Measurements from ENCODE around the gene ASMTL. TPM values are rescaled to one million over a fixed set of nuclear protein-coding genes. Genes with fewer than 3 reads are reported as not detected.

Gene ASMTL
- total and polyA plus RNA-seq, 3 experiments from 2014 or later, result 26.1 to 47.9 (median 26.5) TPM

DNA sequence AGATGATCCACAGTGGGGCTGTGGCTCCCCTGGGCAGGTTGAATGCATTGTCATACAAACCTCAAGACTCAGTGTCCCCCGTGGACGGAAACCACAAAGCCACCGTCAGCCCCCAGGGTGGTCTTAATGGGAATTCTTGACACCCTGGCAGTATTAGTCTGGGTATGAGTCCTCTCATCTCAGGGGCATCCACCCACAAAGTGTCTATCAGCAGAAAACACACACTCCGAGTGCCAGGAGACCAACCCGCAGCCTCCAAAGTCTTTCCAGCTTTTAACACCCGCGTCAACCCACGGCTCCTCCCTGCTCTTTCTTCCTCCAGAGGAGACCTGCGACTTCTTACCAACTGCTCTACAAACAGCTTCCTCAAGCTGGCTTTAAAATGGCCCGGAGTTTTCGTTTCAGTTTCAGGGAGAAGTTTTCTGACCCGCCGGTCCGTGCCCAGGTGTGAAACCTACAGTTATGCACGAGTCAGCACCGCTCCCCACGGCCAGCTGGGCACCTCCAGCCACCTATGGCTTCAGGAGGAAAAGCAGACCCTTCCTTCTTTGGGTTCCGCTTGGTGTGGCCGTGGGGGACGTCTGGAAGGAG lies 14.4 kb upstream of the ASMTL start:
- Histone ChIP-seq H3K4me3 (ENCODE audit: low read length) (peak overlapping the region; percentile 9), H3K27me3 (ENCODE audit: insufficient read depth, low read length, poor library complexity, severe bottlenecking) (no peaks in the 10 kb centered on the region), H3K4me1 (ENCODE audit: insufficient read depth, low read length) (peaks cover 91% of the 10 kb centered on the region), H3K9me3 (ENCODE audit: low read length) (no peaks in the 10 kb centered on the region), H3K36me3 (ENCODE audit: insufficient read depth, low read length) (peaks cover 12% of the 10 kb centered on the region), H3K27ac (ENCODE audit: low read depth, low read length) (peak overlapping the region; percentile 62)
- H3K9me3 Mint-ChIP-seq, result peaks cover 0 to 3% (median under 1%) of the 10 kb centered on the region in 5 donors
- peaks cover 81 to 92% (median 88%) of the 10 kb centered on the region in 3 donors for H3K4me1 Mint-ChIP-seq
- H3K4me3 Mint-ChIP-seq, result peak overlapping the region; percentile 64 to 91 (median 82)
- peak in 4 of 5 donors; percentile 43 to 72 (median 60) for DNase-seq
- peak overlapping the region; percentile 87 to 99 (median 99) for H3K27ac Mint-ChIP-seq
- POLR2A ChIA-PET, result no interaction called here
- H3K27me3 Mint-ChIP-seq, result peaks cover 0 to 13% of the 10 kb centered on the region in 2 donors
- CTCF ChIA-PET, result no interaction called here
- H3K36me3 Mint-ChIP-seq, result peaks cover 12 to 64% (median 19%) of the 10 kb centered on the region in 3 donors

DNA sequence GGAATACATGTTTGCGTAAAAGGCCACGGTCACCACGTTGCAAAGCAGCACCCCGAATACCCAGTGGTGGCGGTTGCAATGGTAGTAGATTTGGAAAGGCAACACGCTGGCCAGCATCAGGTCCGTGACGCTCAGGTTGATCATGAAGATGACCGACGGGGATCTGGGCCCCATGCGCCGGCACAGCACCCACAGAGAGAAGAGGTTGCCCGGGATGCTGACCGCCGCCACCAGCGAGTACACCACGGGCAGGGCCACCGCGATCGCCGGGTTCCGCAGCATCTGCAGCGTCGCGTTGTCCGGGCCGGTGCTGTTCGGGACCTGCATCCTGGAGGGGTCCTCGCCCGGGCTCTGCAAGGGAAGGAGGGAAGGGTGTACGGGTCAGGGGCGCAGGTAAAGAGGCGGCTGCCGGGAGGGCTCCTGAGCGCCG lies 13.5 kb upstream of the ASMTL start:
- Histone ChIP-seq H3K36me3 (ENCODE audit: insufficient read depth, low read length) (peaks cover 12% of the 10 kb centered on the region), H3K9me3 (ENCODE audit: low read length) (no peaks in the 10 kb centered on the region), H3K4me3 (ENCODE audit: low read length) (no peak overlapping the region), H3K27me3 (ENCODE audit: insufficient read depth, low read length, poor library complexity, severe bottlenecking) (no peaks in the 10 kb centered on the region), H3K27ac (ENCODE audit: low read depth, low read length) (no peak overlapping the region), H3K4me1 (ENCODE audit: insufficient read depth, low read length) (peaks cover 85% of the 10 kb centered on the region)
- Mint-ChIP-seq H3K4me1 (peaks cover 79 to 90% (median 86%) of the 10 kb centered on the region in 3 donors), H3K27ac (peak overlapping the region; percentile 78 to 99 (median 92)), H3K36me3 (peaks cover 10 to 57% (median 13%) of the 10 kb centered on the region in 3 donors), H3K4me3 (peak overlapping the region in 6 of 7 donors; percentile 58 to 92 (median 85)), H3K27me3 (peaks cover 0 to 13% of the 10 kb centered on the region in 2 donors), H3K9me3 (peaks cover 0 to 2% (median 0%) of the 10 kb centered on the region in 5 donors)
- ChIA-PET CTCF (no interaction called here), POLR2A (no interaction called here)
- no peak for DNase-seq

DNA sequence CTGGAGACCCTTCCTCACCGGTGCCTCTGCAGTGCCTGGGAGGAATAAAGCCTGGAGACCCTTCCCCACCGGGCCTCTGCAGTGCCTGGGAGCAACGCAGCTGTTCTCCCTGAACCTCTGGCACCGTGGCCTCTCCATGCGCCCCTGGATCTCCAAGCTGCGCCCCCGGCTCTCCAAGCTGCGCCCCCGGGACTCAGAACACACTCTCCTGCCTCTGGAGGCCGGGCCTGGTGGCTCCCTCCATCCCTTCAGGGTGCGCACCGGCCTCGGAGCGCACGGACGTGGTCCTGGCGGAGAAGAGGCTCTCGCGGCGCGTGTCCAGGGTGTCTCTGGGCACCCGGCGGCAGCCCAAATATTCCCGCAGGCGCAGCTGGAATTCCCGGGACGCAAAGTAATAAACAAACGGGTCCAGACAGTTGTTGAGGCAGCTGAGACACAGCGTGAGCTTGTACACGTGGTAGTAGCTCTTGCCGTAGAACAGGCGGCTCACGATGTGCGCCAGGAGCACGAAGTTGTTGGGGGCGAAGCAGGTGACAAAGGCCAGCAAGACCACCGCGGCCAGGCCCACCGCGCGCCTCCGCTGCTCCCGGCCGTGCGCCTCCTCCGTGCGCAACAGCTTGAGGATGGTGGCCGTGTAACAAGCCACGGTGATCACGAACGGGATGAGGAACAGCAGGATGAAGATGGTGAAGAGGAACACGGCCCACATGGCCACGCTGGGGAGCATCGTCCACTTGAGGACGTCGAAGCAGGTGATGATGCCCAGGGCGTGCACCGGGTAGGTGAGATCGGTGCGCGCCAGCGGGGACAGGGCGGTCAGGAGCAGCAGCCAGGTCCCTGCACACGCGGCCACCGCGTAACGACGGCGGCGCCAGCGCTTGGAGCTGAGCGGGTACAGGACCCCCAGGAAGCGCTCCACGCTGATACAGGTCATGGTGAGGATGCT lies 12.8 kb upstream of the ASMTL start:
- CTCF ChIA-PET, result no interaction called here
- Histone ChIP-seq H3K4me3 (ENCODE audit: low read length) (peak overlapping the region; percentile 31), H3K27ac (ENCODE audit: low read depth, low read length) (peak overlapping the region; percentile 53), H3K9me3 (ENCODE audit: low read length) (no peaks in the 10 kb centered on the region), H3K36me3 (ENCODE audit: insufficient read depth, low read length) (peaks cover 12% of the 10 kb centered on the region), H3K27me3 (ENCODE audit: insufficient read depth, low read length, poor library complexity, severe bottlenecking) (no peaks in the 10 kb centered on the region), H3K4me1 (ENCODE audit: insufficient read depth, low read length) (peaks cover 78% of the 10 kb centered on the region)
- POLR2A ChIA-PET, result no interaction called here
- H3K4me3 Mint-ChIP-seq, result peak overlapping the region; percentile 83 to 92 (median 86)
- peaks cover 0 to 13% of the 10 kb centered on the region in 2 donors for H3K27me3 Mint-ChIP-seq
- peaks cover 10 to 57% (median 13%) of the 10 kb centered on the region in 3 donors for H3K36me3 Mint-ChIP-seq
- H3K9me3 Mint-ChIP-seq, result peaks cover 0 to 2% (median 0%) of the 10 kb centered on the region in 5 donors
- DNase-seq, result no peak
- H3K27ac Mint-ChIP-seq, result peak overlapping the region; percentile 87 to 99 (median 98)
- peaks cover 77 to 90% (median 83%) of the 10 kb centered on the region in 3 donors for H3K4me1 Mint-ChIP-seq

GRCh38 chrX:1464971-1465285 lies 12.2 kb upstream of the ASMTL start:
- peak overlapping the region; percentile 31 for H3K4me3 ChIP-seq (ENCODE audit: low read length)
- peak overlapping the region; percentile 87 to 99 (median 98) for H3K27ac Mint-ChIP-seq
- H3K9me3 ChIP-seq (ENCODE audit: low read length), result no peaks in the 10 kb centered on the region
- CTCF ChIA-PET, result no interaction called here
- H3K27ac ChIP-seq (ENCODE audit: low read depth, low read length), result peak overlapping the region; percentile 53
- peaks cover 10 to 53% (median 13%) of the 10 kb centered on the region in 3 donors for H3K36me3 Mint-ChIP-seq
- H3K4me1 Mint-ChIP-seq, result peaks cover 73 to 84% (median 77%) of the 10 kb centered on the region in 3 donors
- peaks cover 12% of the 10 kb centered on the region for H3K36me3 ChIP-seq (ENCODE audit: insufficient read depth, low read length)
- DNase-seq, result no peak
- peaks cover 0 to 13% of the 10 kb centered on the region in 2 donors for H3K27me3 Mint-ChIP-seq
- H3K27me3 ChIP-seq (ENCODE audit: insufficient read depth, low read length, poor library complexity, severe bottlenecking), result no peaks in the 10 kb centered on the region
- H3K4me1 ChIP-seq (ENCODE audit: insufficient read depth, low read length), result peaks cover 72% of the 10 kb centered on the region
- POLR2A ChIA-PET, result no interaction called here
- peaks cover 0 to 2% (median 0%) of the 10 kb centered on the region in 5 donors for H3K9me3 Mint-ChIP-seq
- H3K4me3 Mint-ChIP-seq, result peak overlapping the region; percentile 83 to 92 (median 86)

GRCh38 chrX:1464041-1464970 lies 11.6 kb upstream of the ASMTL start:
- Histone ChIP-seq H3K36me3 (ENCODE audit: insufficient read depth, low read length) (peaks cover 12% of the 10 kb centered on the region), H3K9me3 (ENCODE audit: low read length) (no peaks in the 10 kb centered on the region), H3K27ac (ENCODE audit: low read depth, low read length) (peak overlapping the region; percentile 53), H3K4me3 (ENCODE audit: low read length) (peak overlapping the region; percentile 31), H3K4me1 (ENCODE audit: insufficient read depth, low read length) (peaks cover 66% of the 10 kb centered on the region), H3K27me3 (ENCODE audit: insufficient read depth, low read length, poor library complexity, severe bottlenecking) (no peaks in the 10 kb centered on the region)
- ChIA-PET POLR2A (no interaction called here), CTCF (no interaction called here)
- Mint-ChIP-seq H3K27me3 (peaks cover 0 to 13% of the 10 kb centered on the region in 2 donors), H3K36me3 (peaks cover 10 to 49% (median 13%) of the 10 kb centered on the region in 3 donors), H3K4me1 (peaks cover 68 to 78% (median 71%) of the 10 kb centered on the region in 3 donors), H3K4me3 (peak overlapping the region; percentile 83 to 92 (median 86)), H3K9me3 (peaks cover 0 to 2% (median 0%) of the 10 kb centered on the region in 5 donors), H3K27ac (peak overlapping the region; percentile 87 to 99 (median 98))
- DNase-seq, result peak in 4 of 5 donors; percentile 18 to 69 (median 62)

- CTCF ChIA-PET, result no interaction called here
Observed at GRCh38 chrX:1463581-1463980, 10.9 kb upstream of the ASMTL start.

DNA sequence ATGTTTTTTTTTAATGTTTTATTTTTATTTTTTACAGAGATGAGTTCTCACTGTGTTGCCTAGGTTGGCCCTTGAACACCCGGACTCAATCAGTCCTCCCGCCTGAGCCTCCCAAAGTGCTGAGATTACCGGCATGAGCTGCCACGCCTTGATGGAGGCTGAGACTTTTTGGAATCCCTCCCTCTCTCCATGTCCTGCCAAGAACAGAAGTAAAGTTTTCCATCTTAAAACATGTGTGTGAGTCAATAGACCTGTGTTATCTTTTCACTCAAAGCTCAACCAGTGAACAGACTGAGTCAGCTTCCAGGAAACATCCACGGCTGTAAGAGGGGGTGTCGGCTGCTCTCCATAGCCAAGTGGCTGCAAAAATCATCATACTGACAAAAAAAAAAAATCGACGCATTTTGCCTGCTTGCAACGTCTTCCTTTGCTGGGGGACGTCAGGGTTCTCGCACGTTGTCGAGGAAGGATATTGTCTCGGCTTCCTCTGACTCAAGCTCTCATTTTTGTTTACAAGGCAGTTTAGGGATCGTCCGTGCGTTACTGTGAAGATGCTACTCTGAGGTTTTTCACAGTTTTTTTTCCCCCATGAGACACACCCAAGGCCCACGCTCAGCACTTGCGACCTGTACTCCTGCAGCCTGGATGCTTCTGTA lies 10.0 kb upstream of the ASMTL start:
- H3K4me1 Mint-ChIP-seq, result peaks cover 58 to 68% (median 60%) of the 10 kb centered on the region in 3 donors
- Histone ChIP-seq H3K4me3 (ENCODE audit: low read length) (no peak overlapping the region), H3K4me1 (ENCODE audit: insufficient read depth, low read length) (peaks cover 54% of the 10 kb centered on the region)

More at GRCh38 chrX:1463581-1463980, 10.9 kb upstream of the ASMTL start:
- H3K4me3 Mint-ChIP-seq, result peak overlapping the region; percentile 23 to 91 (median 84)
- DNase-seq, result peak in 1 of 5 donors; percentile 27
- POLR2A ChIA-PET, result no interaction called here
- peaks cover 65 to 75% (median 67%) of the 10 kb centered on the region in 3 donors for H3K4me1 Mint-ChIP-seq
- H3K36me3 Mint-ChIP-seq, result peaks cover 10 to 47% (median 13%) of the 10 kb centered on the region in 3 donors
- H3K27ac Mint-ChIP-seq, result peak overlapping the region; percentile 87 to 99 (median 98)
- H3K36me3 ChIP-seq (ENCODE audit: insufficient read depth, low read length), result peaks cover 12% of the 10 kb centered on the region
- H3K4me3 ChIP-seq (ENCODE audit: low read length), result no peak overlapping the region
- H3K27ac ChIP-seq (ENCODE audit: low read depth, low read length), result peak overlapping the region; percentile 53
- H3K9me3 ChIP-seq (ENCODE audit: low read length), result no peaks in the 10 kb centered on the region
- H3K4me1 ChIP-seq (ENCODE audit: insufficient read depth, low read length), result peaks cover 62% of the 10 kb centered on the region
- peaks cover 0 to 11% of the 10 kb centered on the region in 2 donors for H3K27me3 Mint-ChIP-seq
- H3K9me3 Mint-ChIP-seq, result peaks cover 0 to 2% (median 0%) of the 10 kb centered on the region in 5 donors
- H3K27me3 ChIP-seq (ENCODE audit: insufficient read depth, low read length, poor library complexity, severe bottlenecking), result no peaks in the 10 kb centered on the region

More for the DNA sequence above, 10.0 kb upstream of the ASMTL start:
- Mint-ChIP-seq H3K4me3 (peak overlapping the region; percentile 23 to 91 (median 81)), H3K9me3 (peaks cover 0 to 2% (median 0%) of the 10 kb centered on the region in 5 donors), H3K27me3 (peaks cover 0 to 7% of the 10 kb centered on the region in 2 donors), H3K36me3 (peaks cover 10 to 43% (median 13%) of the 10 kb centered on the region in 3 donors), H3K27ac (peak overlapping the region; percentile 87 to 99 (median 98))
- no peaks in the 10 kb centered on the region for H3K27me3 ChIP-seq (ENCODE audit: insufficient read depth, low read length, poor library complexity, severe bottlenecking)
- POLR2A ChIA-PET, result no interaction called here
- peak overlapping the region; percentile 53 for H3K27ac ChIP-seq (ENCODE audit: low read depth, low read length)
- peaks cover 12% of the 10 kb centered on the region for H3K36me3 ChIP-seq (ENCODE audit: insufficient read depth, low read length)
- peak; percentile 63 to 94 (median 89) for DNase-seq
- CTCF ChIA-PET, result no interaction called here
- no peaks in the 10 kb centered on the region for H3K9me3 ChIP-seq (ENCODE audit: low read length)

Measured in CD8-positive, alpha-beta memory T cell (primary cell).